GM12872 (cell line): Measurements from ENCODE around the gene SLC45A2.

Experiments
- CTCF ChIP-seq: IDR thresholded peaks from 3 replicates; pipeline ENCODE4 v1.5.1; 2011; ENCODE audit warnings: low read depth, mild to moderate bottlenecking, low read length, moderate library complexity; ENCODE audit not compliant: insufficient read depth

Gene SLC45A2

GRCh38 chr5:33995865-33996264 lies 11.4 kb upstream of the SLC45A2 start:
- TF ChIP-seq CTCF, result no peak

- 0 out of 3 replicates have a peak, but pooled peaks have one; percentile 10 for TF ChIP-seq CTCF
Measured at GRCh38 chr5:33994845-33995244, 10.4 kb upstream of the SLC45A2 start.

GRCh38 chr5:33992864-33993263 lies 8.4 kb upstream of the SLC45A2 start:
- no peak for TF ChIP-seq CTCF

- no peak for TF ChIP-seq CTCF
Measured at GRCh38 chr5:33985447-33985846, 954 bp upstream of the SLC45A2 start.

GRCh38 chr5:33984178-33984577 lies 315 bp downstream of the SLC45A2 start:
- no peak for TF ChIP-seq CTCF

GRCh38 chr5:33981408-33982162 lies 2.9 kb downstream of the SLC45A2 start:
- no peak for TF ChIP-seq CTCF

GRCh38 chr5:33980030-33980429 lies 4.5 kb downstream of the SLC45A2 start:
- TF ChIP-seq CTCF, result no peak
